HG03565 (cell line): Measurements from ENCODE around the gene IFT81.
"Not testable (repeated sequence)": the region's sequence is repeated elsewhere in the genome, so short reads cannot be mapped to it uniquely, and the experiment has no call there.

Source experiments
- ATAC-seq: cut with Tn5 transposase; IDR thresholded peaks from one replicate; pipeline ENCODE4 v1.9.1; 2021; ENCODE audit warnings: mild to moderate bottlenecking, moderate library complexity; ENCODE audit not compliant: unreplicated experiment

The IFT81 gene

GRCh38 chr12:110199339-110200123 lies 75.4 kb downstream of the IFT81 start:
- no peak for ATAC-seq

GRCh38 chr12:110200124-110200417 lies 75.9 kb downstream of the IFT81 start:
- ATAC-seq = no peak

GRCh38 chr12:110201995-110202394 lies 77.8 kb downstream of the IFT81 start:
- no peak for ATAC-seq

- no peak for ATAC-seq
Observed at GRCh38 chr12:110203546-110203945, 79.4 kb downstream of the IFT81 start.

- no peak for ATAC-seq
Observed at GRCh38 chr12:110205931-110206330, 81.8 kb downstream of the IFT81 start.

GRCh38 chr12:110211639-110212536 lies 87.7 kb downstream of the IFT81 start:
- not testable (repeated sequence) for ATAC-seq

- no peak for ATAC-seq
Observed at GRCh38 chr12:110217996-110218674, 94.0 kb downstream of the IFT81 start.

- no peak for ATAC-seq
Observed at GRCh38 chr12:110222027-110222426, 97.9 kb downstream of the IFT81 start.

- ATAC-seq = no peak
Observed at GRCh38 chr12:110222433-110222832, 98.3 kb downstream of the IFT81 start.

- no peak for ATAC-seq
Observed at GRCh38 chr12:110223777-110224378, 99.7 kb downstream of the IFT81 start.

GRCh38 chr12:110224379-110225304 lies 100.5 kb downstream of the IFT81 start:
- ATAC-seq = no peak

- ATAC-seq = no peak
Observed at GRCh38 chr12:110227138-110227537, 103.0 kb downstream of the IFT81 start.

GRCh38 chr12:110228348-110228747 lies 104.2 kb downstream of the IFT81 start:
- ATAC-seq = not testable (repeated sequence)

GRCh38 chr12:110228756-110229155 lies 104.6 kb downstream of the IFT81 start:
- ATAC-seq = no peak

- ATAC-seq = no peak
Observed at GRCh38 chr12:110229409-110229808, 105.3 kb downstream of the IFT81 start.

- no peak for ATAC-seq
Observed at GRCh38 chr12:110230655-110231054, 106.5 kb downstream of the IFT81 start.

GRCh38 chr12:110233212-110233903 lies 109.2 kb downstream of the IFT81 start:
- no peak for ATAC-seq

GRCh38 chr12:110234331-110234751 lies 110.2 kb downstream of the IFT81 start:
- no peak for ATAC-seq

GRCh38 chr12:110234755-110235154 lies 110.6 kb downstream of the IFT81 start:
- no peak for ATAC-seq
